AG04449 (cell line): ENCODE measurements around the gene PRKX.
"Not testable (repeated sequence)": the region's sequence is repeated elsewhere in the genome, so short reads cannot be mapped to it uniquely, and the experiment has no call there.

Source experiments
- CTCF ChIA-PET: fragments of 350-600 bp; formaldehyde crosslinking; extraction: SDS; loops from one replicate; lab custom pipeline; 2021; ENCODE audit warnings: antibody characterized with exemption; lab: Yijun Ruan, JAX
- POLR2A ChIA-PET: fragments of 400-600, 350-600 bp; formaldehyde crosslinking; extraction: SDS; loops from one replicate; lab custom pipeline; 2020; ENCODE audit warnings: antibody characterized with exemption, inconsistent platforms; lab: Yijun Ruan, JAX
- DNase-seq: peaks from one replicate; pipeline ENCODE4 v3.0.0-alpha.2; 2010; ENCODE audit warnings: low read depth, low spot score
- H3K4me3 ChIP-seq: 2 replicates; pipeline ENCODE4 v1.5.1; 2011; ENCODE audit warnings: low read depth, mild to moderate bottlenecking, control low read depth, low read length
- CTCF ChIP-seq: IDR thresholded peaks from one replicate; pipeline ENCODE4 v1.5.1; 2011; ENCODE audit warnings: mild to moderate bottlenecking, moderate library complexity, low read length, control low read depth, inconsistent platforms; ENCODE audit not compliant: insufficient read depth; ENCODE audit errors: missing control alignments

The PRKX gene

GRCh38 chrX:3666975-3667374 lies 46.5 kb downstream of the PRKX start:
- no peak overlapping the region for H3K4me3 ChIP-seq
- DNase-seq, result no peak
- CTCF ChIA-PET, result no interaction called here
- no peak for TF ChIP-seq CTCF
- POLR2A ChIA-PET, result no interaction called here

- ChIA-PET CTCF (interaction anchor here (1.1 kb wide), 1 partner anchor 146 kb away, joined by 3 read pairs; no protein-coding TSS in a partner anchor), POLR2A (no interaction called here)
- no peak overlapping the region for H3K4me3 ChIP-seq
- DNase-seq, result no peak
- TF ChIP-seq CTCF, result no peak
Measured at GRCh38 chrX:3664921-3665320, 48.5 kb downstream of the PRKX start.

GRCh38 chrX:3663576-3664250 lies 49.7 kb downstream of the PRKX start:
- DNase-seq, POLR2A ChIA-PET, CTCF ChIA-PET, H3K4me3 ChIP-seq: not testable (repeated sequence)

- DNase-seq, result no peak
- no peak overlapping the region for H3K4me3 ChIP-seq
- CTCF ChIA-PET, result interaction anchor here (1.7 kb wide), 1 partner anchor 152 kb away, joined by 5 read pairs; no protein-coding TSS in a partner anchor
- TF ChIP-seq CTCF, result no peak
- POLR2A ChIA-PET, result no interaction called here
Measured at GRCh38 chrX:3659761-3660160, 53.7 kb downstream of the PRKX start.

- H3K4me3 ChIP-seq, result no peak overlapping the region
- TF ChIP-seq CTCF, result no peak
- CTCF ChIA-PET, result no interaction called here
- POLR2A ChIA-PET, result no interaction called here
- no peak for DNase-seq
Measured at GRCh38 chrX:3655181-3655580, 58.3 kb downstream of the PRKX start.

GRCh38 chrX:3653111-3653510 lies 60.3 kb downstream of the PRKX start:
- POLR2A ChIA-PET, result no interaction called here
- CTCF ChIA-PET, result interaction anchor here (1.2 to 4.9 kb wide), 2 partner anchors 159 to 161 kb away, joined by 5 to 32 read pairs; no protein-coding TSS in a partner anchor
- no peak for DNase-seq

More at GRCh38 chrX:3653111-3653510, 60.3 kb downstream of the PRKX start:
- TF ChIP-seq CTCF, result no peak
- H3K4me3 ChIP-seq, result no peak overlapping the region
